Effector memory CD8-positive, alpha-beta T cell (primary cell): Measurements from ENCODE around the gene POLD4.
A peak's percentile ranks its signal among the peaks of the same experiment; 100 is the strongest.
"Not testable (repeated sequence)": the region's sequence is repeated elsewhere in the genome, so short reads cannot be mapped to it uniquely, and the experiment has no call there.

Experiments used
- ATAC-seq: fragments of 150-1000 bp; cut with Tn5 transposase; replicated peaks from 2 replicates; pipeline ENCODE4 v1.10.0; 2021; ENCODE audit warnings: mild to moderate bottlenecking, moderate library complexity
- DNase-seq, 3 experiments: peaks; one replicate each; pipeline ENCODE4 v3.0.0; 2021
- H3K27ac Mint-ChIP-seq, 2 donors: one replicate each; pipeline ENCODE4 v1.8.0; 2022; ENCODE audit warnings: mild to moderate bottlenecking in 2 of 2, mixed read lengths in 2 of 2, moderate library complexity in 2 of 2
- H3K27me3 Mint-ChIP-seq, 2 donors: one replicate each; pipeline ENCODE4 v1.8.0; 2022; ENCODE audit warnings: mixed read lengths in 2 of 2
- H3K36me3 Mint-ChIP-seq: one replicate; pipeline ENCODE4 v1.8.0; 2022; ENCODE audit warnings: mild to moderate bottlenecking, moderate library complexity, mixed read lengths; ENCODE audit not compliant: insufficient read depth
- H3K4me1 Mint-ChIP-seq, 2 donors: one replicate each; pipeline ENCODE4 v1.8.0; 2022; ENCODE audit warnings: low read depth in 2 of 2, mixed read lengths in 2 of 2
- H3K4me3 Mint-ChIP-seq, 2 donors: one replicate each; pipeline ENCODE4 v1.8.0; 2022; ENCODE audit warnings: mild to moderate bottlenecking in 2 of 2, mixed read lengths in 2 of 2, moderate library complexity in 2 of 2
- H3K9me3 Mint-ChIP-seq, 2 donors: one replicate each; pipeline ENCODE4 v1.8.0; 2022; ENCODE audit warnings: mixed read lengths in 2 of 2
- total RNA-seq, 9 experiments: gene quantifications; one replicate each; lab custom pipeline; 2026; lab: John Stamatoyannopoulos, UW

Gene POLD4
- 1.3 to 10.9 (median 4.3) reads per million in 9 experiments for total RNA-seq

GRCh38 chr11:67353317-67354074 lies at the start of gene POLD4:
Gene POLD4, minus strand, starts transcription at chr11:67353546. Its CDS starts 147 bp downstream, at chr11:67353399.
- H3K36me3 Mint-ChIP-seq: peaks cover 18% of the 10 kb centered on the region
- H3K27me3 Mint-ChIP-seq: no peaks in the 10 kb centered on the region
- H3K9me3 Mint-ChIP-seq: no peaks in the 10 kb centered on the region
- ATAC-seq (peak; percentile 85), DNase-seq (peak; percentile 91 to 93 (median 92))
- H3K27ac Mint-ChIP-seq: peak within 1 kb of the TSS; percentile 96 to 99
- peaks cover 37 to 52% of the 10 kb centered on the region in 2 donors for H3K4me1 Mint-ChIP-seq
- peak within 1 kb of the TSS; percentile 92 to 96 for H3K4me3 Mint-ChIP-seq

- not testable (repeated sequence) for H3K27me3 Mint-ChIP-seq, DNase-seq, H3K9me3 Mint-ChIP-seq, ATAC-seq
- peaks cover 67% of the 10 kb centered on the region for H3K36me3 Mint-ChIP-seq
- peaks cover 47 to 50% of the 10 kb centered on the region in 2 donors for H3K4me1 Mint-ChIP-seq
- H3K4me3 Mint-ChIP-seq: peak overlapping the region; percentile 97 to 99
- peak overlapping the region; percentile 89 for H3K27ac Mint-ChIP-seq
These were observed 49.7 kb upstream of the POLD4 start for GRCh38 chr11:67403085-67403484.

GRCh38 chr11:67402192-67402839 lies 49.0 kb upstream of the POLD4 start:
- ATAC-seq, DNase-seq, H3K9me3 Mint-ChIP-seq, H3K27me3 Mint-ChIP-seq: not testable (repeated sequence)
- peak overlapping the region in 1 of 2 donors; percentile 62 for H3K27ac Mint-ChIP-seq
- peaks cover 64% of the 10 kb centered on the region for H3K36me3 Mint-ChIP-seq
- H3K4me1 Mint-ChIP-seq: peaks cover 48 to 49% of the 10 kb centered on the region in 2 donors
- peak overlapping the region; percentile 97 to 99 for H3K4me3 Mint-ChIP-seq

- peaks cover 63% of the 10 kb centered on the region for H3K36me3 Mint-ChIP-seq
- H3K27me3 Mint-ChIP-seq: no peaks in the 10 kb centered on the region
- DNase-seq (peak; percentile 85 to 93 (median 92)), ATAC-seq (peak; percentile 68)
- H3K4me1 Mint-ChIP-seq: peaks cover 46 to 48% of the 10 kb centered on the region in 2 donors
- H3K4me3 Mint-ChIP-seq: peak within 1 kb of the TSS; percentile 97 to 99
- peak within 1 kb of the TSS; percentile 77 to 88 for H3K27ac Mint-ChIP-seq
- H3K9me3 Mint-ChIP-seq: no peaks in the 10 kb centered on the region
These were observed 48.3 kb upstream of the POLD4 start, which contains the start of gene PPP1CA for GRCh38 chr11:67401495-67402191. Gene PPP1CA, minus strand, starts transcription at chr11:67401858. Its CDS starts 76 bp downstream, at chr11:67401782.

GRCh38 chr11:67400942-67401494 lies 47.7 kb upstream of the POLD4 start:
- DNase-seq (peak in 1 of 3 experiments; percentile 39), ATAC-seq (peak; percentile 18)
- Mint-ChIP-seq H3K27me3 (no peaks in the 10 kb centered on the region), H3K9me3 (no peaks in the 10 kb centered on the region), H3K27ac (peak overlapping the region; percentile 77 to 88), H3K4me1 (peaks cover 42 to 45% of the 10 kb centered on the region in 2 donors), H3K4me3 (peak overlapping the region; percentile 97 to 99), H3K36me3 (peaks cover 60% of the 10 kb centered on the region)

- peaks cover 41 to 43% of the 10 kb centered on the region in 2 donors for H3K4me1 Mint-ChIP-seq
- DNase-seq: no peak
- no peaks in the 10 kb centered on the region for H3K9me3 Mint-ChIP-seq
- peaks cover 60% of the 10 kb centered on the region for H3K36me3 Mint-ChIP-seq
- peak overlapping the region; percentile 97 to 99 for H3K4me3 Mint-ChIP-seq
- H3K27me3 Mint-ChIP-seq: no peaks in the 10 kb centered on the region
- H3K27ac Mint-ChIP-seq: peak overlapping the region; percentile 77 to 88
- no peak for ATAC-seq
These were observed 47.0 kb upstream of the POLD4 start for GRCh38 chr11:67400251-67400941.

- H3K4me3 Mint-ChIP-seq: peak overlapping the region in 1 of 2 donors; percentile 99
- DNase-seq: no peak
- H3K36me3 Mint-ChIP-seq: peaks cover 62% of the 10 kb centered on the region
- ATAC-seq: no peak
- peak overlapping the region in 1 of 2 donors; percentile 88 for H3K27ac Mint-ChIP-seq
- H3K9me3 Mint-ChIP-seq: no peaks in the 10 kb centered on the region
- H3K4me1 Mint-ChIP-seq: peaks cover 32 to 35% of the 10 kb centered on the region in 2 donors
- no peaks in the 10 kb centered on the region for H3K27me3 Mint-ChIP-seq
These were observed 45.6 kb upstream of the POLD4 start for GRCh38 chr11:67398661-67399563.

- Mint-ChIP-seq H3K36me3 (peaks cover 56% of the 10 kb centered on the region), H3K27me3 (no peaks in the 10 kb centered on the region), H3K27ac (peak overlapping the region; percentile 86 to 90), H3K9me3 (no peaks in the 10 kb centered on the region), H3K4me3 (peak overlapping the region; percentile 45), H3K4me1 (peaks cover 28 to 34% of the 10 kb centered on the region in 2 donors)
- no peak for ATAC-seq
- DNase-seq: no peak
These were observed 44.8 kb upstream of the POLD4 start for GRCh38 chr11:67397986-67398660.

- DNase-seq (no peak), ATAC-seq (no peak)
- Mint-ChIP-seq H3K9me3 (no peaks in the 10 kb centered on the region), H3K4me3 (peak overlapping the region; percentile 45), H3K36me3 (peaks cover 56% of the 10 kb centered on the region), H3K27me3 (no peaks in the 10 kb centered on the region), H3K27ac (peak overlapping the region; percentile 86 to 90), H3K4me1 (peaks cover 32 to 36% of the 10 kb centered on the region in 2 donors)
These were observed 44.2 kb upstream of the POLD4 start for GRCh38 chr11:67397536-67397935.

GRCh38 chr11:67396587-67397389 lies 43.4 kb upstream of the POLD4 start:
- Mint-ChIP-seq H3K4me3 (peak overlapping the region; percentile 34 to 40), H3K27me3 (no peaks in the 10 kb centered on the region), H3K4me1 (peaks cover 36 to 40% of the 10 kb centered on the region in 2 donors), H3K36me3 (peaks cover 55% of the 10 kb centered on the region), H3K9me3 (no peaks in the 10 kb centered on the region), H3K27ac (peak overlapping the region; percentile 86 to 90)
- no peak for ATAC-seq
- DNase-seq: no peak

GRCh38 chr11:67396259-67396581 lies 42.9 kb upstream of the POLD4 start:
- Mint-ChIP-seq H3K27me3 (no peaks in the 10 kb centered on the region), H3K4me1 (peaks cover 38 to 42% of the 10 kb centered on the region in 2 donors), H3K36me3 (peaks cover 59% of the 10 kb centered on the region), H3K27ac (peak overlapping the region; percentile 86 to 90), H3K4me3 (no peak overlapping the region), H3K9me3 (no peaks in the 10 kb centered on the region)
- DNase-seq (no peak), ATAC-seq (no peak)
